ENCODE results near the gene FGB.
"Not testable (repeated sequence)": the region's sequence is repeated elsewhere in the genome, so short reads cannot be mapped to it uniquely, and the experiment has no call there.

The FGB gene

DNA sequence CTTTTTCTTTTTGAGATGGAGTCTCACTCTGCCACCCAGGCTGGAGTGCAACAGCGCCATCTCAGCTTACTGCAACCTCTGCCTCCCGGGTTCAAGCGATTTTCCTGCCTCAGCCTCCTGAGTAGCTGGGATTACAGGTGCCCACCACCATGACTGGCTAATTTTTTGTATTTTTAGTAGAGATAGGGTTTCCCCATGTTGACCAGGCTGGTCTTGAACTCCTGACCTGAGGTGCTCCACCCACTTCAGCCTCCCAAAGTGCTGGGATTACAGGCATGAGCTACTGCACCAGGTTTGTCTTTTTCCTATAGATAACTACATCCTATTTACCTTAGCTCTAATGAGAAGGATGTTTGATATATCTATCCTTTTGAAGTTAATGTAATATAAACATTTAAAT is 31.5 kb downstream of the FGB start:
- DNase-seq (ENCODE audit: low read depth in 1 of 2, low spot score in 1 of 2), result not testable (repeated sequence)

DNA sequence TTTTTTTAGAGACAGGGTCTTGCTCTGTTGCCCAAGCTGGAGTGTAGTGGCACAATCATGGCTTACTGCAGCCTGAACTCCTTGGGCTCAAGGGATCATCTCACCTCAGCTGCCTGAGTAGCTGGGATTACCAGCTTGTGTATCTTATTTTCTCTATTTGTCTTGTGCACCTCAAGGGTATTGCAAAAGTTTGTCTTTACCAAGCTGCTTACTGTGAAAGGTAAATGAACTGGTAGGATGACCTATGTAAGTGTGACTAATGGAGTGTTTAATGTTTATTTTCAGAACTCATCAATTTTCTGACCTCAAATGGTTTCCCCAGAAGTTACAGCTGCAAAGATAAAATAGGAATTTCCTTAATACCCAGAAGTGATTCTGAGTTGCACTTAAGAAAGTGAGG is 33.0 kb downstream of the FGB start:
- no peak for DNase-seq (ENCODE audit: low read depth in 1 of 2, low spot score in 1 of 2)

DNA sequence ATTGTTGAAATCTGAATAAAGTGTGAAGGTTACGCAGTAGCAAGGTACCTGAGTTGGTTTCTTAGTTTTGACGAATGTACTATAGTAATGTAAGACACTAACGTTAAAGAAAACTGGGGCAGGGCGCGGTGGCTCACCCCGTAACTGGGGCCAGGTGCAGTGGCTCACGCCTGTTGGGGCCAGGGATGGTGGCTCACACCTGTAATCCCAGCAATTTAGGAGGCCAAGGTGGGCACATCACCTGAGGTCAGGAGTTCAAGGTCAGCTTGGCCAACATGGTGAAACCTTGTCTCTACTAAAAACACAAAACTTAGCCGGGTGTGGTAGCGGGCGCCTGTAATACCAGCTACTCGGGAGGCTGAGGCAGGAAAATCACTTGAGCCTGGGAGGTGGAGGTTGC is 34.5 kb downstream of the FGB start:
- not testable (repeated sequence) for DNase-seq (ENCODE audit: low read depth in 1 of 2, low spot score in 1 of 2)

DNA sequence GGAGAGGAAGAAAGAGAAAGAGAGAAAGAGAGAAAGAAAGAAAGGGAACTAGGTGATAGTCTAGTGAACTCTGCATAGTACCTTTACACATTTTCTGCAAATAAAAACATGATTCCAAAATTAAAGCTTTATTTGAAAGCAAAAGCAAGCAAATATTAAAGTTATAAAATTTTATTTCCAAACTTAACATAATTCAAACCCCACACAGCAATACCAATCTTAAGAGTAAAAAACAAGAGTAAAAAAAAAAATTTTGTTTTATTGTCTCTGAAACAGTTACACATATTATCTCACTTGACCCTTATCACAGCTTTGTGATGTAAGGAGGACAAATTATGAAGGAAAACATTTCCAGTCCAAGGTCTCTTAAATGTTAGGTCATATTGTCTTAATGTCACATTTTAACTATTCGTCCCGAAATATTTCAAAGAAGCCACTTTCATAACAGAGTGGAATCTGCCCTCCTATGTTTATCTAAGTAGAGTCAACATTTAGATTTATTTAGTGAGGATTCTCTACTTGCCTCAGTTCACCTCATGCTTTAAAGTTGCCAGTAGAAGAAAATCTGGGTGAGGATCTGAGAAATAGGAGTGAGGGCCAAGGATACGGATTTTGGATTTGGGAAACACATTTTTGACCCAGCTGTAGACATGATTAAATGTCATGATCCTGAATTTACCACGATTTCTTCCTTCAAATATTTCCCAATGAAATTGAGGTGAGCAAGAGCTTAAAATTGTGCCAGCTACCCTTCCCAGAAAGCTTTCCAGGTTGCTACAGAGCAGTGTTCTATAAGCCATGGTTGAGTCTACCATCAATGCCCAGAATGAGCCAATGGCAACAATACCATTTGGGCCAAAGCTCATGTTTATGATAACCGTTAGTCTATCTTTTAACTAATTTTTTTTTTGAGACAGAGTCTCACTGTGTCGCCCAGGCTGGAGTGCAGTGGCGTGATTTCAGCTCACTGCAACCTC is 35.3 kb downstream of the FGB start:
- DNase-seq (ENCODE audit: low read depth in 1 of 2, low spot score in 1 of 2), result no peak

DNA sequence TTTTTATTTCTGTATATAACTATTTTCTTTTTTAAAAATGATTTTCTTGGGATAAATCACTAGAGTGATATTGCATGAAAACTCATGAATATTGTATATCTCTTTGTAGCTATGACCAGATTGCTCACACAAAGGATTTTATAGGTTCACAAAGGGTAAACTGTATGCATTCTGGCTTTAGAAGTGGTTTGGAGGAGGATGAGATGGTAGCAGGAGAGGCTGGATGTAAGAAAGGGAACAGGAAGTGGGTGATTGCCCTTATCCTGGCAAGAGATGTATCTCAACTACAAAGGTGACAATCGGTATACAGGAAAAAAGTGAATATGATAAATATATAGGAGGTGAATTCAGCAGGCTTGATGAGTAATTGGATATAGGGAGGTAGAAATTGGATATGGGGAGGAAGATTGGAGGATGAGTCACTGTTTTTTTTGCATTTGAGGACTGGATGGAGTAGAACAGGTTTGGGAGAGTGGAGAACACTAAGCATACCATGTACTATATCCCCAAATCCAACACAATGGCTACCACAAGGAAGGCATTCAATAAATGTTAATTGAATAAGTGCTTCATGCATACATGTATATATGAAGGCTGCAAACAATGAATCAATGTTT is 39.7 kb downstream of the FGB start:
- no peak for DNase-seq (ENCODE audit: low read depth in 1 of 2, low spot score in 1 of 2)

DNA sequence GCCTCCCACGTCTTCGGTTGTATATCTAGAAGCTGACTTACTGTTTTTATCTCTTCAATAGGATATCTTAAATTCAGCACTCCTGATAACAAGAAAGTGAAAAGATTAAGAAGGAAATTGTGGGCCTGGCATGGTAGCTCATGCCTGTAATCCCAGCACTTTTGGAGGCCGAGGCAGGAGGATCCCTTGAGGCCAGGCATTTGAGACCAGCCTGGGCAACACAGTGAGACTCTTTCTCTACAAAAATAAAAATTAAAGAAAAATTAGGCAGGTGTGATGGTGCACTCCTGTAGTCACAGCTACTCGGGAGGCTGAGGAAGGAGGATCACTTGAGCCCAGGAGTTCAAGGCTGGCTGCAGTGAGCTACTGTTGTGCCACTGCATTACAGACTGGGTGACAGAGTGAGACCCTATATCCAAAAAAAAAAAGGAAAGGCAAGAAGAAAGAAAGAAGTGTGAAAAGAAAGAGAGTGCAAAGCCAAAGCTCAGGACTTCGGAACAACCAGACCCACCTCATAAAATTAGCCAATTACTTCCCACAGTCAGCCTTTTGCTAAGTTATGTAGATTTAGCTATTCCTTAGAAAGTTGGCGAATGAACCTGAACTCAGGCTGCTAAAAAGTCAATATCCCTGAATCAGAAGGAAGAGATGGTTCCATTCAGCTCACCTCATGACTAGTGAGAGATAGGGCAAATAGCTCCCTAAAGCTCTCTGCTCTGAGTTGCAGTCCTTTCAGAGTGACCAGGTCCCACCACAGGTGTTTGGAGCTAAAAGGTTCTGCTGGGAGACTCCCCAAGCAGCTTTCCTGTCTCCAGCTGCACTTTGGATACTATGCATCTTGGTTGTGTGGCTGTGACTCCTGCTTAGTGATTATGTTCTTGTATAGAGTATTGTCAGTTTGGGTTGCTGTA is 40.5 kb downstream of the FGB start:
- no peak for DNase-seq (ENCODE audit: low read depth in 1 of 2, low spot score in 1 of 2)

DNA sequence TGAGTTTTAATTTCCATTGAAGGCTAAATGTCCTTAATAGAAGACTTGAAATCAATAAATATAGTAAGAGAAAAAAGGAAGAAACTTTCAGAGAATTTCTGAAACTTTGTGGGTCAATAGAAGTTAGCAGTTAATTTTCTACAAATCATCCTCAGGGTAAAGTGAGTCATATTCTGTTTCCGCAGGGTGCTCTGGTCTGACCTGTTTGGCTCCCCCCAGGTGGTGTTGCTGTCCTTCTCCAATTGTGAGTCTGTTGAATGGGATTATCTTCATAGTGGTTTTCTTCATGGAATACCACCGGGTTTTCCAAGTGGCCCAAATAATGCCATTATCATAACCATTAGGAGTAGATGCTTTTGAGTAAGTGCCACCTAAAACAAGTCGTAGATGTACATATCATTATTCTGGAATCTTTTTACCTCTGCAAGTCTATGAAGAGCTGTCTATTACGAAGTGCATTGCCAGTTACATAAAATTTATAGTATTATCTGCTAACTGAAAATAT is 41.9 kb downstream of the FGB start:
- DNase-seq (ENCODE audit: low read depth in 1 of 2, low spot score in 1 of 2), result no peak

DNA sequence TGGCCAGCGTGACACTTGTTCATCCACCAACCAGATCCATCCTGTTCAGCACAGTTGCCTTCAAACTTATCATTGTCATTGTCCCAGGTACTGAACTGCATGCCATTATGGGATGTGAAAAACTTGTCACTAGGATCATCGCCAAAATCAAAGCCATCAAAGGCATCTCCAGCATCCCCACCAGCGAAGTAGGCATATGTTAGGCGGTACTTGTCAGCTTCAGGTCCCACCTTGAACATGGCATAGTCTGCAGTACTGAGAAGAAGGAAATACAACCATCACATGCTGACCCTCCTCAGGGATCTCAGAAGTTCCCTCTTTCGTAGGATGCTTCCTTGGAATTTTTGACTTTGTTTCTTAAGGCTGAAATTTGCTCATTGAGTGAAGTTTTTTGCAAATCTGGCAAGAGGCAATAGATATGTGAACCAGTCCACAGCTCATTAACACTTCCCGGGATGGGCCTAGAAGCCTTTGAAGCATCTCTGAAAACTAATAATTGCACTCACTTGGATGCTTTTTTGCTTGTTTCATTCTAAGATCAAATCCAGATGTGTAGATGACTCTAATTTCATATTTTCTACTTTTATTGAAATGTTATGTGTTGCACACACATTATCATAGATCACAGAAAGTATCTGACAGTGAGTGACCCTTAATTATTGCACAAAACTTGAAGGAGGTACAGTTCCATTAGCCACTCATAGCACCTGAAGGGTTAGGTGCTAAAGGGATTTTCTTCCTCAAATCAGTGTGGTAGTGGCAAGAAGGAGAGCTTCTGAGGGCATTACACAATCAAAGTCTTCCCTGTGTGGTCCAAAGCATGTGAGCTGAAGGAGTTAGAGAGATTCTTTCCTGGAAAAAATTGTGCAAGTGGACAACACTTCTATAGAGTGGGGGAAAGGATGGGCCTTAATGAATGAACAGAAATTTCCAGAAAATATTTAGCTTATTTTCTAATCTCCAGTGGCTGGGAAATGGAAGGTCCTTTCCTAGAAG is 44.2 kb downstream of the FGB start:
- no peak for DNase-seq (ENCODE audit: low read depth in 1 of 2, low spot score in 1 of 2)

DNA sequence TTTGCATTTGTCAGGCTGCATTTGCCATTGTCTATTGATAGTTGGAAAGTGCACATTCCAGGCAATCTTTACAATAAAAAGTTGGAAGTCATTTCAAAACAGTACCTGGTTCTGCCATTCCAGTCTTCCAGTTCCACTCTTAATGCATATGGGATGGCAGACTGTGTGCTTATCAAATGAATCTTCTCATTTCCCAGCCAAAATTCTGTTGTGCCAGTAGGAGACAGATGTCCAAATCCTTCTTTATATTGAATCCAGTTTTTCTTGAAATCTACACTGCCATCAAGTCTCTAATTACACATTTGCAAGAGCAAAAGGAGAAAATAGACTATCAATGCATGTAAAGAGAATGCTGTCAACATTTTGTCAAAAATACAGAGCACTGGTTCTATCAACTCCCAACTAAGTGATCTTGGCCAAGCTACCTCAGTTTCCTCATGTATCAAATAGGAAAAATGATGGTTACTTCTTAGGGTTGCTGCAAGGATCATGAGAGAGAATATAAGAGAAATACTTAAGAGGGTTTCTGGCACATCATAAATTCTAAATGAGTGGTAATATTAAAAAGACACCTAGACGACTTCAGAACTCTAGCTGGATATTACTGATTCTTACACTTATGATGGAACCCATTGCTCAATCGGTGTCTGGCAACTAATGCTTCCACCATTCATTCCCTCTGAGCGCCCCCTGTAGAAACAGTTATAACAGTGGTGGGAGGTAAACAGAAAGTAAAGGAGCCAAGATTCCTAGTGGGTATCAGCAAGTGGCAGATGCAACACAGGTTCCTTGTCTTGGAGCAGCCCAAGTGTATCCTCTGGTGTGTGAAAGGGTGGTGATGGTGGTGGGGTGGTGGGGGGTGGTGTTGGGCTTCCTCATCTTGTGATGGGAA is 45.8 kb downstream of the FGB start:
- DNase-seq (ENCODE audit: low read depth in 1 of 2, low spot score in 1 of 2), result no peak

DNA sequence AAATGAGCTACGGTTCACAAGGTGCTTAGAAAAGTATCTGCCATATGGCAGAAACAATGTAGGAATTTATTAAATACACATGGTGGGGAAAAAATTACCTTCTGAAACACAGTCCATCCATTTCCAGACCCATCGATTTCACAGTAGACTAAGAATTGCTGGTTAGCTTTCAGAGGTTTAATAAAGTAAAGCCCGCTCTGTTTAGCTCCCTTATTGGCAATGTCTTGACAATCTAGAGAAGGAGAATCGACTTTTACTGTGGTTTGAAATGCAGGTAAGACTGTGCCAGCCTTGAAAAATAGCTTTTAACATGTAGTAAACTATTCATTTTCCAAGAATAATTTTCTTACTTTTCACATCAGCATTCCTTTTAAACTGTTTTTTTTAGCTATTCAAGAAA is 46.7 kb downstream of the FGB start:
- DNase-seq (ENCODE audit: low read depth in 1 of 2, low spot score in 1 of 2), result no peak

DNA sequence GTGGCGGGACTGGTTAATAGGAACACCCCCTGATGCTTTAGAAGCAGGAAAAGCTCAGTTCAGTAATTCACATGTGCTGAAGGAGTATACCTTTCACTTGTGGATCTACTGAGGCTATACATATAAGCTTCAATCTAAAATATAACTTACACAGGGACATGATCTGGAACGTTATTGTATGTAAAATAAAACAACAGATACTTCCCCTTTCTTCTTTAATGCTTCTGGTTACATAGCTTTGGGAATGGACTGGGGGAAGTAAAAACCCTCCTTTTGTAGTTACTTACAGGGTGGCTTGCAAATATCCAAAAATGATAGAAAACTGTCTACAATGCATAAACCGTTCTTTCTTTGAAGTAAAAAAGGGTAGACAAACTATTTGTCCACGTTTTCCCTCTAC is 47.8 kb downstream of the FGB start:
- no peak for DNase-seq (ENCODE audit: low read depth in 1 of 2, low spot score in 1 of 2)

DNA sequence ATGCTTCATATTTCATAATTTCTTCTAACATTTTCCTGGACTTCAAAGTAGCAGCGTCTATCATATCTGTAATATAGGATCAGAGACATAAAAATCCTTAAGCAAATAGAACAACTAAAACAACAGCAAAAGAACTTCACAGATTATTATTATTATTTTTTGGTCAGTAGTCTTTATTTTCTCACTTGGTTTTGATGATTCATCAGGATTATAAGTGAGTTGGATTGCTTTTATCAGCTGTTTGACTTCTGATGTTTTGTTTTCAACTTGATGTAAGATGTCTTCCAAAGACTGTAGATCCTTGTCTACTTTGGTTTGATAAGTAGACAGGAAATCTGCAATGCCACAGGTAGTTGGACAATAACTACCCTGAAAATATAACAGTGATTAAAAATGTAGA is 49.0 kb downstream of the FGB start:
- no peak for DNase-seq (ENCODE audit: low read depth in 1 of 2, low spot score in 1 of 2)

DNA sequence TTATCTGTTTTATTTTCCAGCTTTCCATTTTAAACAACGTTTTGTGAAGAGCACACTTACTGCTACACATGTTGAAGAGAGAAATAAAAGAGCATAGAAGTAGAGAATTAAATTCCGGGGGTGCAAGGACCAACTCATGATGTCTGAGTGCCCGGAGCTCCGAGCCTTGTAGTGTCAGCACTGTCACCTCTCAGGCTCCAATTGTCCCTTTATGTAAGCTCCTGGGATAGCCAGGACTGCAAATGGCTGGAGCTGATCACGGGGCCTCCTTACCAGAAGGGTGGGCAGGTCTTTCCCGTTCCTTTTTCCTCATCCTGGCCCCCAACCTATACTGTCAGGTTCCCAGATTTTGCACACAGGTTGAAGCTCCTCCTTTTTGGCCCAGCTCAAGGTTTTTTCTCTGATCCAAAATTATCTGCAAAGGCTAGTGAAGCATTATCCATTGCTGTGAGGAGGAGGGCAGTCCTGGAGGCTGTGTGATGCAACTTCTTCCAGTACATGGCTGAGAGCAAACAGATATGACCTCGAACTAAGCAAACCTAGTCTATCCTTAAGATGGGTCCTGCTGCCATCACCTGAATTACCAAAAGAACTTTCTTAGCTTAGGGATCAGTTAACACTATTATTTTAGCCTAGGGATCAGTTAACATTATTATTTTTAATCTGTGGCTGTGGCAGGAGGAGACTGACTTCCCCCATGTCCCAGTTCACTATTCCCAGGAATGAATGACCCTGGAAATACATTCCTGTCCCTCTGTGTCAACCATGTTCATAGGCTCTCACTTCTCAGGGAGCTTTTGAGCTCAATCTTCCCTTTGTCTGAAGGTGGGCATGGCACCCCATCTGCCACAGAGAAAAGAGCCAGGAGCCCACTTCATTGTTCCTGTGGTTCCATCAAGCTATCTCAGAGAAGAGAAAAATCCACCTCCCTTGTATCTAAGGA is 49.9 kb downstream of the FGB start, which contains the start of gene FGG:
FGG (minus strand) TSS at position 185 of the 943 bp plus-strand sequence; CDS start at position 138, 47 bp downstream.
- no peak for DNase-seq (ENCODE audit: low read depth in 1 of 2, low spot score in 1 of 2)

DNA sequence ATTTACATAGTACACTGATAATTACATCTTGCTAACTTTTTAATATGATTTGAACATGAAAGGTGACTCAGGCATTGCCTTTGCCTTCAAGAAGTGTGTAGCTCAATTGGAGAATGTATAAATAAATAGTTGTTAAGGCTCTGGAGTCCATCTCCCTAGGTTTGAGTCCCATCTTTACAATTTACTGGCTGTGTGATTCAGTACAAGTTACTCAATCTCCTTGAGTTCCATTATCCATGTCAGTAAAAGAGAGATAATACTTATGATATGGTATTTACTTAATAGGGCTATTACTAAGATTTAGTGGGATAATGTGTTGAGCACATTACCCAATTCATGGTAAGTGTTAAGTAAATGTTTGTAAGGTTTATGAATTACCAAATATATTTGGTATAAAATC is 51.5 kb downstream of the FGB start:
- DNase-seq (ENCODE audit: low read depth in 1 of 2, low spot score in 1 of 2), result no peak

DNA sequence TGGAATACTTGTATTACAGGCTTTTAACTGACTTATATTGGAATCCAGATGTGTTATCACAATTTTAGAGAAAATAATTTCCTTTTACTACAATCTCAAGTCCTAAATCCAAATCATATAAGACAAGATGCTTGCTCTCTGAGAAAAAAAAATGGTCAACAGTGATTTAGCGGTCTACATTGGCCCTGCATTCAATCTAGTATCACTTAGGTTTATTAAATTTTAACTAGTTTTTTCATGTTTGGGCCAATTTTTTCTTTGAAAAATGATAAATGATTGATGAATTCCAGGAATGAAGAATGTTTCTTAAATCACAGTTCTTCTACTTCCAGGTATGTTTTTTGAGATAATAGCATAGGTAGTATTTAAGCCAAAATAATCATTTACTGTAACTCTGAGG is 52.4 kb downstream of the FGB start:
- no peak for DNase-seq (ENCODE audit: low read depth in 1 of 2, low spot score in 1 of 2)

DNA sequence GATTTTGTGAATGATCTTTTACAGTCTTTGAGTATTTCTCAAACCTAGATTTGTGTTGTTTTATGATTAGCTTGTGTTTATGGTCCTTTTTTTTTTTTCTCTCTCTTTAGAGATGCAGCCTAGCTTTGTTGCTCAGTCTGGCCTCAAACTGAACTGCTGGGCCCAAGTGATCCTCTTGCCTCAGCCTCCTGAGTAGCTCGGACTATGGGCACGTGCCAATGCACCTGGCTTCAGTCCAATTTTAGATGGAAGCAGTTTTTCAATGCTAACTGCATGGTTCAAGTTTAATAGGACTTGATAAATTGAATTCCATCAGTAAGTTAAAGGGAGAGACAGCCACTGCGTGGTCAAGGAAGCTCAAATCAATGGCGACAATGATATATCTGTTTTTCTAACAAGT is 53.5 kb downstream of the FGB start:
- DNase-seq (ENCODE audit: low read depth in 1 of 2, low spot score in 1 of 2), result no peak

DNA sequence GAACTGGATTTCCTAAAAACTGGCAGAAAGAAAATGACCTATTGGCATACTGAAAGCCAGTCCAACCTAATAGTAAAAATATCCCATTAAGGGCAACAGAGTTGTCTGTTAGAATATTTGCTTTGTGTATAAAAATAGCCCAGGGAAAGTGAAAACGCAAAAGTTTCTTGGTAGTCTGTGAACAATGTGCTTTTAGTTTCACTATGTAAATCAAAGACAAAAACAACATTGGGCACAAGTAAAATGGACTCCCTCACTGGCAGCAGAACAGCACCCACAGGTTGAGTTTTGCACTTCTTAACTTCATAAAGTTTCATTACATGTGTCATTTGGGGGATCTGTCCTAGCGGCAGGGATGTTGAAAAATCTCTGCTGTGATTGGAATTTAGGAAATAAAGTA is 53.9 kb downstream of the FGB start:
- DNase-seq (ENCODE audit: low read depth in 1 of 2, low spot score in 1 of 2), result no peak

DNA sequence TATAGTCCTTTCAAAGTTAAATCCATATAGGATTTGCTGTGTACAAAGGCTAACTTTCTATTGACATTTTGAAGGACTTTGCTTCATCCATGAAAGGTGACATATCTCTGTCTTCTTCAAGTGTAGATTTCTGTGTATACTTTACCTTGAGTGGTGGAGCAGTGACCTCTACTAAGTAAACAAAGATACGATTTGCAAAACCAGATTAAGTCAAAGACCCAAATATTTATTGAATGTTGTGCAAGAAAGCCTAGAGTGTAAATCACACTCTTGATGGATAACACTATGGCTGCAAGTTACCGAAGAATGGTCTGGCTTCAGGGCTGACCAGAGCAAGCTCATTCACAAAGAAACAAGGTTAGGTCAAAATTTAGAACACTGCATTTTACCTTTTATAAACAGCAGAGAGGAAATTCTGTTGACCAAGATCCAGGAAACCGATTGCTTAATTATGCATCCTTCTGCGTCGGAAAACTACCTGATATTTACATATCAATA is 55.1 kb downstream of the FGB start:
- DNase-seq (ENCODE audit: low read depth in 1 of 2, low spot score in 1 of 2), result no peak
